HepG2 (cell line): ENCODE data around the gene HERC5. TPM values are rescaled to one million over a fixed set of nuclear protein-coding genes. Genes with fewer than 3 reads are reported as not detected.
A peak's percentile ranks its signal among the peaks of the same experiment; 100 is the strongest.

Experiments used
- EP300 ChIP-seq, 3 experiments: sonication (generic) in 1 of 3; formaldehyde crosslinking in 1 of 3; IDR thresholded peaks; 2 replicates each; pipeline versions ENCODE4 v1.5.1 to v1.6.1; 2011 to 2020; ENCODE audit warnings: low read depth in 2 of 3, low read length in 2 of 3, borderline replicate concordance in 1 of 3, improper control_type of control experiment in 1 of 3, mild to moderate bottlenecking in 1 of 3, missing genetic modification reagents in 1 of 3, moderate library complexity in 1 of 3
- HMG20B ChIP-seq: conservative IDR thresholded peaks from 2 replicates; pipeline ENCODE4 v1.6.1; 2016; ENCODE audit warnings: missing genetic modification reagents, missing compliant biosample characterization
- JUNB ChIP-seq: sonication (generic); formaldehyde crosslinking; IDR thresholded peaks from 2 replicates; pipeline ENCODE4 v1.8.0; 2022; ENCODE audit warnings: missing genetic modification reagents, mild to moderate bottlenecking, borderline replicate concordance
- KDM3A ChIP-seq: IDR thresholded peaks from 2 replicates; pipeline ENCODE4 v1.6.1; 2018; ENCODE audit warnings: low read depth, missing compliant biosample characterization
- KLF16 ChIP-seq, 2 experiments: sonication (generic) in 1 of 2; formaldehyde crosslinking in 1 of 2; IDR thresholded peaks; 2 replicates each; pipeline versions ENCODE4 v1.6.1 to v1.8.0; 2016 to 2023; ENCODE audit warnings: missing genetic modification reagents in 2 of 2, missing compliant biosample characterization in 1 of 2
- MAF1 ChIP-seq: sonication (generic); formaldehyde crosslinking; IDR thresholded peaks from 2 replicates; pipeline ENCODE4 v1.5.0; 2020; ENCODE audit warnings: missing genetic modification reagents, borderline replicate concordance
- MAZ ChIP-seq, 2 experiments: sonication (generic) in 1 of 2; formaldehyde crosslinking in 1 of 2; IDR thresholded peaks; 2 replicates each; pipeline versions ENCODE4 v1.5.0 to v1.6.1; 2012 to 2020; ENCODE audit warnings: low read depth in 2 of 2, mild to moderate bottlenecking in 2 of 2, borderline replicate concordance in 1 of 2, improper control_type of control experiment in 1 of 2, low read length in 1 of 2, missing genetic modification reagents in 1 of 2, moderate library complexity in 1 of 2
- NFE2L2 ChIP-seq: fragments of 150-350 bp; IDR thresholded peaks from 2 replicates; pipeline ENCODE4 v1.6.1; 2014; ENCODE audit warnings: low read length
- POGK ChIP-seq: sonication (generic); formaldehyde crosslinking; conservative IDR thresholded peaks from 2 replicates; pipeline ENCODE4 v1.8.0; 2022; ENCODE audit warnings: mild to moderate bottlenecking, moderate library complexity, missing genetic modification reagents
- RCOR2 ChIP-seq: IDR thresholded peaks from 2 replicates; pipeline ENCODE4 v1.6.1; 2016; ENCODE audit warnings: missing biosample characterization, missing genetic modification reagents
- SKIL ChIP-seq: sonication (generic); formaldehyde crosslinking; IDR thresholded peaks from 2 replicates; pipeline ENCODE4 v1.8.0; 2022; ENCODE audit warnings: missing genetic modification reagents, mild to moderate bottlenecking, moderate library complexity, borderline replicate concordance
- TCF12 ChIP-seq, 2 experiments: fragments of 450-650 bp in 1 of 2; sonication (generic) in 1 of 2; formaldehyde crosslinking in 1 of 2; IDR thresholded peaks; 2 replicates each; pipeline versions ENCODE4 v1.6.1 to v1.8.0; 2017 to 2022; ENCODE audit warnings: antibody characterized with exemption in 1 of 2, mild to moderate bottlenecking in 1 of 2, missing genetic modification reagents in 1 of 2, moderate library complexity in 1 of 2
- ZKSCAN1 ChIP-seq: fragments of 150-350 bp; IDR thresholded peaks from 2 replicates; pipeline ENCODE4 v1.6.1; 2014; ENCODE audit warnings: low read length
- ZNF512 ChIP-seq: sonication (generic); formaldehyde crosslinking; IDR thresholded peaks from 2 replicates; pipeline ENCODE4 v1.4.0; 2020; ENCODE audit warnings: mild to moderate bottlenecking, missing genetic modification reagents
- ZNF619 ChIP-seq: sonication (generic); formaldehyde crosslinking; IDR thresholded peaks from 2 replicates; pipeline ENCODE4 v1.4.0; 2020; ENCODE audit warnings: mild to moderate bottlenecking, missing genetic modification reagents
- ZNF891 ChIP-seq: sonication (generic); formaldehyde crosslinking; IDR thresholded peaks from 2 replicates; pipeline ENCODE4 v1.5.0; 2020; ENCODE audit warnings: mild to moderate bottlenecking, missing genetic modification reagents
- ZSCAN21 ChIP-seq: sonication (generic); formaldehyde crosslinking; IDR thresholded peaks from 2 replicates; pipeline ENCODE4 v1.8.0; 2022; ENCODE audit warnings: mild to moderate bottlenecking, missing genetic modification reagents, moderate library complexity, borderline replicate concordance
- ZXDC ChIP-seq: sonication (generic); formaldehyde crosslinking; IDR thresholded peaks from 2 replicates; pipeline ENCODE4 v1.5.0; 2020; ENCODE audit warnings: mild to moderate bottlenecking, missing genetic modification reagents
- polyA plus RNA-seq, 8 experiments: library from polyadenylated mRNA; depleted of rRNA in 3 of 8; stranded (reverse) in 7 of 8; unstranded in 1 of 8; fragments of >200 nt; fragmentation: Illumina TruSeq in 4 of 8; extraction: Trizol in 4 of 8; gene quantifications; 2 replicates each; pipeline versions ENCODE4 v1.2.1 to v1.2.3, GENCODE V29; 2011 to 2016; ENCODE audit warnings: low read depth in 4 of 8, missing spikeins in 1 of 8, mixed read lengths in 1 of 8; ENCODE audit not compliant: insufficient read depth in 1 of 8
- total RNA-seq, 5 experiments: library from RNA; depleted of rRNA; stranded (reverse); fragments of >200 nt; fragmentation: Illumina TruSeq; extraction: Trizol; gene quantifications; 2 replicates each; pipeline ENCODE4 v1.2.3, GENCODE V29; 2016; ENCODE audit warnings: low read depth in 1 of 5

The HERC5 gene
- total and polyA plus RNA-seq, 2 of the 13 experiments (the other 11 are each of a cell fraction or from before 2014, with no cell fraction given): 0.13 to 0.33 TPM

GRCh38 chr4:88523325-88524129 lies 66.6 kb downstream of the HERC5 start, which contains the start of gene PYURF (continued):
- no peak; the same call in 1 of the 2 replicates for TF ChIP-seq SKIL (CRISPR knock-in tag)
- 0 out of 2 replicates have a peak, but pooled peaks have one; percentile 58 for TF ChIP-seq JUNB
- 0 out of 2 replicates have a peak, but pooled peaks have one; percentile 58 for TF ChIP-seq ZNF512 (CRISPR knock-in tag)
- TF ChIP-seq ZSCAN21 (CRISPR knock-in tag): peak; percentile 96; the same call in 1 of the 2 replicates
- TF ChIP-seq ZKSCAN1: no peak
- no peak for TF ChIP-seq EP300 (IDR thresholded peaks at IDR 0.05; ENCODE audit: low read depth in 2 of 2, low read length in 2 of 2)
- TF ChIP-seq EP300 (CRISPR knock-in tag; IDR thresholded peaks at IDR 0.05; ENCODE audit: borderline replicate concordance): 0 out of 2 replicates have a peak, but pooled peaks have one; percentile 54
- no peak; the same call in 1 of the 2 replicates for TF ChIP-seq HMG20B (CRISPR knock-in tag)
- TF ChIP-seq KDM3A (CRISPR knock-in tag): peak; percentile 89
- TF ChIP-seq TCF12 (IDR thresholded peaks at IDR 0.05): no peak
- peak; percentile 58; the same call in 1 of the 2 replicates for TF ChIP-seq TCF12 (CRISPR knock-in tag; IDR thresholded peaks at IDR 0.05)
- peak; percentile 97 for TF ChIP-seq ZXDC (CRISPR knock-in tag)
- TF ChIP-seq POGK (CRISPR knock-in tag): peak; percentile 95
- peak; percentile 71 to 95; a peak in 2 of 4 replicates for TF ChIP-seq KLF16 (CRISPR knock-in tag; IDR thresholded peaks at IDR 0.05)
- peak; percentile 92 for TF ChIP-seq ZNF891 (CRISPR knock-in tag)
- TF ChIP-seq MAF1 (CRISPR knock-in tag): peak; percentile 49
- no peak for TF ChIP-seq RCOR2
- 0 out of 2 replicates have a peak, but pooled peaks have one; percentile 67 for TF ChIP-seq ZNF619 (CRISPR knock-in tag)
- TF ChIP-seq MAZ (IDR thresholded peaks at IDR 0.05; ENCODE audit: borderline replicate concordance, low read depth, low read length): no peak
- peak; percentile 84 for TF ChIP-seq MAZ (CRISPR knock-in tag; IDR thresholded peaks at IDR 0.05; ENCODE audit: low read depth)
- TF ChIP-seq NFE2L2: no peak
